Measurements from ENCODE around the gene NR2E3.

DNA sequence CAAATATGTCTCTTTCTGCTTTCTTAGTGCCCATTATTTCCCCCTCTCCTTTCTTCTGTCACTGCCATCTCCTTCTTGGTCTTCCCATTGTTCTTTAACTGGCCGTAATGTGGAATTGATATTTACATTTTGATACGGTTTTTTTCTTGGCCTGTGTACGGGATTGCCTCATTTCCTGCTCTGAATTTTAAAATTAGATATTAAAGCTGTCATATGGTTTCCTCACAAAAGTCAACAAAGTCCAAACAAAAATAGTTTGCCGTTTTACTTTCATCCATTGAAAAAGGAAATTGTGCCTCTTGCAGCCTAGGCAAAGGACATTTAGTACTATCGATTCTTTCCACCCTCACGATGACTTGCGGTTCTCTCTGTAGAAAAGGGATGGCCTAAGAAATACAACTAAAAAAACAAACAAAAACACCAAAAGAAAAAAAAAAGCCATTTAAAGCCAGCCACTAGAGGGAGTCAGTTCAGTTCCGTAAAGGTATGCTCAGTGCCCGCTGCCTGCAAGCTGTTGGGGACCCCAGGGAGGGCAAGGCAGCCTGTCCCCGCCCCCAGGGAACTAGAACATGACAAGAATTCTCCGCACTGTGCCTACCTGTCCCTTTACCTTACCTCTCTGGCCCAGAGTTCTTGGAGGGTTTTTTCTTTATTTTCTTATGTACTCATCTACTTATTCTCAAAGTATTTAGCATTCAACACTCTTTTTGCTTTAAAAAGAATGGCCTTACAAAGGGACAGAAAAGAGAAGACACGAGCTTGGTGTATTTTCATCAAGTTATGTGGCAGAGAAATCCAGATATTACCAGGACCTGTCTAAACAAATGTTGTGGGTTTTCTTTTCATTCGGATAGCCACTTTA lies 30.0 kb upstream of the NR2E3 start:
- no peak for TF ChIP-seq ZFP41 (CRISPR knock-in tag; IDR thresholded peaks at IDR 0.05; ENCODE audit: borderline replicate concordance)
- TF ChIP-seq, protein P1, sequence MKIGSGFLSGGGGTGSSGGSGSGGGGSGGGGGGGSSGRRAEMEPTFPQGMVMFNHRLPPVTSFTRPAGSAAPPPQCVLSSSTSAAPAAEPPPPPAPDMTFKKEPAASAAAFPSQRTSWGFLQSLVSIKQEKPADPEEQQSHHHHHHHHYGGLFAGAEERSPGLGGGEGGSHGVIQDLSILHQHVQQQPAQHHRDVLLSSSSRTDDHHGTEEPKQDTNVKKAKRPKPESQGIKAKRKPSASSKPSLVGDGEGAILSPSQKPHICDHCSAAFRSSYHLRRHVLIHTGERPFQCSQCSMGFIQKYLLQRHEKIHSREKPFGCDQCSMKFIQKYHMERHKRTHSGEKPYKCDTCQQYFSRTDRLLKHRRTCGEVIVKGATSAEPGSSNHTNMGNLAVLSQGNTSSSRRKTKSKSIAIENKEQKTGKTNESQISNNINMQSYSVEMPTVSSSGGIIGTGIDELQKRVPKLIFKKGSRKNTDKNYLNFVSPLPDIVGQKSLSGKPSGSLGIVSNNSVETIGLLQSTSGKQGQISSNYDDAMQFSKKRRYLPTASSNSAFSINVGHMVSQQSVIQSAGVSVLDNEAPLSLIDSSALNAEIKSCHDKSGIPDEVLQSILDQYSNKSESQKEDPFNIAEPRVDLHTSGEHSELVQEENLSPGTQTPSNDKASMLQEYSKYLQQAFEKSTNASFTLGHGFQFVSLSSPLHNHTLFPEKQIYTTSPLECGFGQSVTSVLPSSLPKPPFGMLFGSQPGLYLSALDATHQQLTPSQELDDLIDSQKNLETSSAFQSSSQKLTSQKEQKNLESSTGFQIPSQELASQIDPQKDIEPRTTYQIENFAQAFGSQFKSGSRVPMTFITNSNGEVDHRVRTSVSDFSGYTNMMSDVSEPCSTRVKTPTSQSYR (CRISPR knock-in tag; IDR thresholded peaks at IDR 0.05; ENCODE audit: borderline replicate concordance), result no peak
- TF ChIP-seq ZNF333 (CRISPR knock-in tag; IDR thresholded peaks at IDR 0.05; ENCODE audit: borderline replicate concordance), result no peak
- no peak for TF ChIP-seq POLR2A (IDR thresholded peaks at IDR 0.05; ENCODE audit: insufficient read depth in 1 of 2, low read depth in 2 of 2, low read length in 2 of 2)
- TF ChIP-seq, protein P2, sequence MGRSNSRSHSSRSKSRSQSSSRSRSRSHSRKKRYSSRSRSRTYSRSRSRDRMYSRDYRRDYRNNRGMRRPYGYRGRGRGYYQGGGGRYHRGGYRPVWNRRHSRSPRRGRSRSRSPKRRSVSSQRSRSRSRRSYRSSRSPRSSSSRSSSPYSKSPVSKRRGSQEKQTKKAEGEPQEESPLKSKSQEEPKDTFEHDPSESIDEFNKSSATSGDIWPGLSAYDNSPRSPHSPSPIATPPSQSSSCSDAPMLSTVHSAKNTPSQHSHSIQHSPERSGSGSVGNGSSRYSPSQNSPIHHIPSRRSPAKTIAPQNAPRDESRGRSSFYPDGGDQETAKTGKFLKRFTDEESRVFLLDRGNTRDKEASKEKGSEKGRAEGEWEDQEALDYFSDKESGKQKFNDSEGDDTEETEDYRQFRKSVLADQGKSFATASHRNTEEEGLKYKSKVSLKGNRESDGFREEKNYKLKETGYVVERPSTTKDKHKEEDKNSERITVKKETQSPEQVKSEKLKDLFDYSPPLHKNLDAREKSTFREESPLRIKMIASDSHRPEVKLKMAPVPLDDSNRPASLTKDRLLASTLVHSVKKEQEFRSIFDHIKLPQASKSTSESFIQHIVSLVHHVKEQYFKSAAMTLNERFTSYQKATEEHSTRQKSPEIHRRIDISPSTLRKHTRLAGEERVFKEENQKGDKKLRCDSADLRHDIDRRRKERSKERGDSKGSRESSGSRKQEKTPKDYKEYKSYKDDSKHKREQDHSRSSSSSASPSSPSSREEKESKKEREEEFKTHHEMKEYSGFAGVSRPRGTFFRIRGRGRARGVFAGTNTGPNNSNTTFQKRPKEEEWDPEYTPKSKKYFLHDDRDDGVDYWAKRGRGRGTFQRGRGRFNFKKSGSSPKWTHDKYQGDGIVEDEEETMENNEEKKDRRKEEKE (IDR thresholded peaks at IDR 0.05), result no peak
- TF ChIP-seq, protein P3, sequence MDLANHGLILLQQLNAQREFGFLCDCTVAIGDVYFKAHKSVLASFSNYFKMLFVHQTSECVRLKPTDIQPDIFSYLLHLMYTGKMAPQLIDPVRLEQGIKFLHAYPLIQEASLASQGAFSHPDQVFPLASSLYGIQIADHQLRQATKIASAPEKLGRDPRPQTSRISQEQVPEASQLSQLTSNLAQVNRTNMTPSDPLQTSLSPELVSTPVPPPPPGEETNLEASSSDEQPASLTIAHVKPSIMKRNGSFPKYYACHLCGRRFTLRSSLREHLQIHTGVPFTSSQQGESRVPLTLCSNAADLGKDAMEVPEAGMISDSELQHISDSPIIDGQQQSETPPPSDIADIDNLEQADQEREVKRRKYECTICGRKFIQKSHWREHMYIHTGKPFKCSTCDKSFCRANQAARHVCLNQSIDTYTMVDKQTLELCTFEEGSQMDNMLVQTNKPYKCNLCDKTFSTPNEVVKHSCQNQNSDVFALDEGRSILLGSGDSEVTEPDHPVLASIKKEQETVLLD (CRISPR knock-in tag; IDR thresholded peaks at IDR 0.05; ENCODE audit: low read depth), result no peak
- no peak for TF ChIP-seq ZNF207 (IDR thresholded peaks at IDR 0.05; ENCODE audit: borderline replicate concordance)
- TF ChIP-seq, protein P4, sequence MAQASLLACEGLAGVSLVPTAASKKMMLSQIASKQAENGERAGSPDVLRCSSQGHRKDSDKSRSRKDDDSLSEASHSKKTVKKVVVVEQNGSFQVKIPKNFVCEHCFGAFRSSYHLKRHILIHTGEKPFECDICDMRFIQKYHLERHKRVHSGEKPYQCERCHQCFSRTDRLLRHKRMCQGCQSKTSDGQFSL (CRISPR knock-in tag; IDR thresholded peaks at IDR 0.05), result no peak
- TF ChIP-seq NCOR1 (IDR thresholded peaks at IDR 0.05; ENCODE audit: borderline replicate concordance, low read length), result no peak
- no peak for TF ChIP-seq CEBPB (IDR thresholded peaks at IDR 0.05; ENCODE audit: borderline replicate concordance, low read depth, low read length)
- TF ChIP-seq, protein P5, sequence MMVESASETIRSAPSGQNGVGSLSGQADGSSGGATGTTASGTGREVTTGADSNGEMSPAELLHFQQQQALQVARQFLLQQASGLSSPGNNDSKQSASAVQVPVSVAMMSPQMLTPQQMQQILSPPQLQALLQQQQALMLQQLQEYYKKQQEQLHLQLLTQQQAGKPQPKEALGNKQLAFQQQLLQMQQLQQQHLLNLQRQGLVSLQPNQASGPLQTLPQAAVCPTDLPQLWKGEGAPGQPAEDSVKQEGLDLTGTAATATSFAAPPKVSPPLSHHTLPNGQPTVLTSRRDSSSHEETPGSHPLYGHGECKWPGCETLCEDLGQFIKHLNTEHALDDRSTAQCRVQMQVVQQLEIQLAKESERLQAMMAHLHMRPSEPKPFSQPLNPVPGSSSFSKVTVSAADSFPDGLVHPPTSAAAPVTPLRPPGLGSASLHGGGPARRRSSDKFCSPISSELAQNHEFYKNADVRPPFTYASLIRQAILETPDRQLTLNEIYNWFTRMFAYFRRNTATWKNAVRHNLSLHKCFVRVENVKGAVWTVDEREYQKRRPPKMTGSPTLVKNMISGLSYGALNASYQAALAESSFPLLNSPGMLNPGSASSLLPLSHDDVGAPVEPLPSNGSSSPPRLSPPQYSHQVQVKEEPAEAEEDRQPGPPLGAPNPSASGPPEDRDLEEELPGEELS (CRISPR knock-in tag; IDR thresholded peaks at IDR 0.05), result no peak
- TF ChIP-seq, protein P6, sequence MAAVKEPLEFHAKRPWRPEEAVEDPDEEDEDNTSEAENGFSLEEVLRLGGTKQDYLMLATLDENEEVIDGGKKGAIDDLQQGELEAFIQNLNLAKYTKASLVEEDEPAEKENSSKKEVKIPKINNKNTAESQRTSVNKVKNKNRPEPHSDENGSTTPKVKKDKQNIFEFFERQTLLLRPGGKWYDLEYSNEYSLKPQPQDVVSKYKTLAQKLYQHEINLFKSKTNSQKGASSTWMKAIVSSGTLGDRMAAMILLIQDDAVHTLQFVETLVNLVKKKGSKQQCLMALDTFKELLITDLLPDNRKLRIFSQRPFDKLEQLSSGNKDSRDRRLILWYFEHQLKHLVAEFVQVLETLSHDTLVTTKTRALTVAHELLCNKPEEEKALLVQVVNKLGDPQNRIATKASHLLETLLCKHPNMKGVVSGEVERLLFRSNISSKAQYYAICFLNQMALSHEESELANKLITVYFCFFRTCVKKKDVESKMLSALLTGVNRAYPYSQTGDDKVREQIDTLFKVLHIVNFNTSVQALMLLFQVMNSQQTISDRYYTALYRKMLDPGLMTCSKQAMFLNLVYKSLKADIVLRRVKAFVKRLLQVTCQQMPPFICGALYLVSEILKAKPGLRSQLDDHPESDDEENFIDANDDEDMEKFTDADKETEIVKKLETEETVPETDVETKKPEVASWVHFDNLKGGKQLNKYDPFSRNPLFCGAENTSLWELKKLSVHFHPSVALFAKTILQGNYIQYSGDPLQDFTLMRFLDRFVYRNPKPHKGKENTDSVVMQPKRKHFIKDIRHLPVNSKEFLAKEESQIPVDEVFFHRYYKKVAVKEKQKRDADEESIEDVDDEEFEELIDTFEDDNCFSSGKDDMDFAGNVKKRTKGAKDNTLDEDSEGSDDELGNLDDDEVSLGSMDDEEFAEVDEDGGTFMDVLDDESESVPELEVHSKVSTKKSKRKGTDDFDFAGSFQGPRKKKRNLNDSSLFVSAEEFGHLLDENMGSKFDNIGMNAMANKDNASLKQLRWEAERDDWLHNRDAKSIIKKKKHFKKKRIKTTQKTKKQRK (IDR thresholded peaks at IDR 0.05; ENCODE audit: low read length), result no peak
- TF ChIP-seq SKI (IDR thresholded peaks at IDR 0.05; ENCODE audit: partially characterized antibody), result no peak

Measured in HepG2 (cell line).